OCI-LY1 (cell line): ENCODE measurements around the gene CRKL.

Source experiments
- EZH2 ChIP-seq: fragments of 200-600 bp; sonication (generic), shearing (Covaris generic); IDR thresholded peaks from 2 replicates; pipeline ENCODE4 v1.8.0; 2017; ENCODE audit warnings: borderline replicate concordance, mixed run types, mild to moderate bottlenecking, antibody characterized with exemption, low read length, moderate library complexity, mixed read lengths
- TF ChIP-seq, protein P1 (sequence below): fragments of 200-600 bp; sonication (generic), shearing (Covaris generic); IDR thresholded peaks from 2 replicates; pipeline ENCODE4 v1.5.1; 2017; ENCODE audit warnings: mild to moderate bottlenecking, antibody characterized with exemption, low read length, moderate library complexity, mixed read lengths

DNA sequence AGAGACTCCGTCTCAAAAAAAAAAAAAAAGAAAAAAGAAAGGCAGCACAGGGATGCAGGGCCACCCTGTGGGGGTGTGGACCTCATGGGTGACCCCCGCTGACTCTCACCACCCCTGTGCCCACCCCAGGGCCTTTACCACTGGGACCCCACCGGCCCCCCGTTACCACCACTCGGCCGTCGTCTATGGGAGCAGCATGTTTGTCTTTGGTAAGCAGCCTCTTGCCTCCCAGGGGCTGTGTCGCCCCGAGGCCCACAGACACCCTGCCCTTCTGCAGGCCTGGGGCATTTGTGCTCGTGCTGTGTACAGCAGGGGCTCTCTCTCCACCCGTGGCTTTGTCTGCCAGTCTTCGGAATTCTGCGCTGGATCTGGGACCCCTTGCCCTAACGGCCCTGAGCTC, 70.2 kb downstream of the CRKL start:
- TF ChIP-seq, protein P1, sequence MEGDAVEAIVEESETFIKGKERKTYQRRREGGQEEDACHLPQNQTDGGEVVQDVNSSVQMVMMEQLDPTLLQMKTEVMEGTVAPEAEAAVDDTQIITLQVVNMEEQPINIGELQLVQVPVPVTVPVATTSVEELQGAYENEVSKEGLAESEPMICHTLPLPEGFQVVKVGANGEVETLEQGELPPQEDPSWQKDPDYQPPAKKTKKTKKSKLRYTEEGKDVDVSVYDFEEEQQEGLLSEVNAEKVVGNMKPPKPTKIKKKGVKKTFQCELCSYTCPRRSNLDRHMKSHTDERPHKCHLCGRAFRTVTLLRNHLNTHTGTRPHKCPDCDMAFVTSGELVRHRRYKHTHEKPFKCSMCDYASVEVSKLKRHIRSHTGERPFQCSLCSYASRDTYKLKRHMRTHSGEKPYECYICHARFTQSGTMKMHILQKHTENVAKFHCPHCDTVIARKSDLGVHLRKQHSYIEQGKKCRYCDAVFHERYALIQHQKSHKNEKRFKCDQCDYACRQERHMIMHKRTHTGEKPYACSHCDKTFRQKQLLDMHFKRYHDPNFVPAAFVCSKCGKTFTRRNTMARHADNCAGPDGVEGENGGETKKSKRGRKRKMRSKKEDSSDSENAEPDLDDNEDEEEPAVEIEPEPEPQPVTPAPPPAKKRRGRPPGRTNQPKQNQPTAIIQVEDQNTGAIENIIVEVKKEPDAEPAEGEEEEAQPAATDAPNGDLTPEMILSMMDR, result no peak
- no peak for TF ChIP-seq EZH2
